GM12864 (cell line): ENCODE data around the gene ZIC2.

Experiments
- DNase-seq: peaks from one replicate; pipeline ENCODE4 v3.0.0-alpha.2; 2011; ENCODE audit warnings: low read depth
- H3K4me3 ChIP-seq: 2 replicates; pipeline ENCODE4 v1.5.1; 2011; ENCODE audit warnings: mild to moderate bottlenecking, low read depth, low read length, control low read depth
- TF ChIP-seq, protein P1 (sequence below): IDR thresholded peaks from 2 replicates; pipeline ENCODE4 v1.5.1; 2011; ENCODE audit warnings: low read depth, mild to moderate bottlenecking, moderate library complexity, low read length, control low read depth, inconsistent platforms; ENCODE audit errors: missing control alignments

Gene ZIC2

DNA sequence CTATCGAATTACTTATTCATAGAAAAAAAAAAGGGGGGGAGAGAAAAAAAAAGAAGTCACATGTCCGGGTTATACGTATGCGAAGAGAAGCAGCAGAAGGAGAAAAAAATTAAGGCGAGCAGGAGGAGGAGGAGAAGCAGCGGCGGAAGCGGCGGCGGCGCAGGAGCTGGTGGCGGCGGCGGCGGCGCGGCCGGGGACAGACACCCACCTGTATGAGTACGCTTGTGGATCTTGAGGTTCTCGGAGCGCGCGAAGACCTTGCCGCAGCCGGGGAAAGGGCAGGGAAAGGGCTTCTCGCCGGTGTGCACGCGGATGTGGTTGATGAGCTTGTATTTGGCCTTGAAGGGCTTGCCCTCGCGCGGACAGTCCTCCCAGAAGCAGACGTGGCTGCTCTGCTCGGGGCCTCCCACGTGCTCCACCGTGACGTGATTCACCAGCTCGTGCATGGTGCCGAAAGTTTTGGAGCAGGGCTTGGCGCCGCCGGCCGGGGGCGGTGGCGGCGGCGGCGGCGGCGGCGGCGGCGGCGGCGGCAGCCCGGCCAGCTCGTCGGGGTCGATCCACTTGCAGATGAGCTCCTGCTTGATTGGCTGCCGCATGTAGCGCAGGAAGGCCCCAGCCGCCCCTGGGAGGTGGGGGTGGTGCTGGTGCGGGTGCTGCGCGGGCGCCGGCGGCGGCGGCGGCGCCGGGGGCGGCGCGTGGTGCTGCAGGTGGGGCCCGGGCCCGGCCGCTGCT, 11.5 kb upstream of the ZIC2 start:
- no peak for DNase-seq
- H3K4me3 ChIP-seq = peak overlapping the region; percentile 15; the same call in 1 of the 2 replicates
- TF ChIP-seq, protein P1, sequence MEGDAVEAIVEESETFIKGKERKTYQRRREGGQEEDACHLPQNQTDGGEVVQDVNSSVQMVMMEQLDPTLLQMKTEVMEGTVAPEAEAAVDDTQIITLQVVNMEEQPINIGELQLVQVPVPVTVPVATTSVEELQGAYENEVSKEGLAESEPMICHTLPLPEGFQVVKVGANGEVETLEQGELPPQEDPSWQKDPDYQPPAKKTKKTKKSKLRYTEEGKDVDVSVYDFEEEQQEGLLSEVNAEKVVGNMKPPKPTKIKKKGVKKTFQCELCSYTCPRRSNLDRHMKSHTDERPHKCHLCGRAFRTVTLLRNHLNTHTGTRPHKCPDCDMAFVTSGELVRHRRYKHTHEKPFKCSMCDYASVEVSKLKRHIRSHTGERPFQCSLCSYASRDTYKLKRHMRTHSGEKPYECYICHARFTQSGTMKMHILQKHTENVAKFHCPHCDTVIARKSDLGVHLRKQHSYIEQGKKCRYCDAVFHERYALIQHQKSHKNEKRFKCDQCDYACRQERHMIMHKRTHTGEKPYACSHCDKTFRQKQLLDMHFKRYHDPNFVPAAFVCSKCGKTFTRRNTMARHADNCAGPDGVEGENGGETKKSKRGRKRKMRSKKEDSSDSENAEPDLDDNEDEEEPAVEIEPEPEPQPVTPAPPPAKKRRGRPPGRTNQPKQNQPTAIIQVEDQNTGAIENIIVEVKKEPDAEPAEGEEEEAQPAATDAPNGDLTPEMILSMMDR = no peak

DNA sequence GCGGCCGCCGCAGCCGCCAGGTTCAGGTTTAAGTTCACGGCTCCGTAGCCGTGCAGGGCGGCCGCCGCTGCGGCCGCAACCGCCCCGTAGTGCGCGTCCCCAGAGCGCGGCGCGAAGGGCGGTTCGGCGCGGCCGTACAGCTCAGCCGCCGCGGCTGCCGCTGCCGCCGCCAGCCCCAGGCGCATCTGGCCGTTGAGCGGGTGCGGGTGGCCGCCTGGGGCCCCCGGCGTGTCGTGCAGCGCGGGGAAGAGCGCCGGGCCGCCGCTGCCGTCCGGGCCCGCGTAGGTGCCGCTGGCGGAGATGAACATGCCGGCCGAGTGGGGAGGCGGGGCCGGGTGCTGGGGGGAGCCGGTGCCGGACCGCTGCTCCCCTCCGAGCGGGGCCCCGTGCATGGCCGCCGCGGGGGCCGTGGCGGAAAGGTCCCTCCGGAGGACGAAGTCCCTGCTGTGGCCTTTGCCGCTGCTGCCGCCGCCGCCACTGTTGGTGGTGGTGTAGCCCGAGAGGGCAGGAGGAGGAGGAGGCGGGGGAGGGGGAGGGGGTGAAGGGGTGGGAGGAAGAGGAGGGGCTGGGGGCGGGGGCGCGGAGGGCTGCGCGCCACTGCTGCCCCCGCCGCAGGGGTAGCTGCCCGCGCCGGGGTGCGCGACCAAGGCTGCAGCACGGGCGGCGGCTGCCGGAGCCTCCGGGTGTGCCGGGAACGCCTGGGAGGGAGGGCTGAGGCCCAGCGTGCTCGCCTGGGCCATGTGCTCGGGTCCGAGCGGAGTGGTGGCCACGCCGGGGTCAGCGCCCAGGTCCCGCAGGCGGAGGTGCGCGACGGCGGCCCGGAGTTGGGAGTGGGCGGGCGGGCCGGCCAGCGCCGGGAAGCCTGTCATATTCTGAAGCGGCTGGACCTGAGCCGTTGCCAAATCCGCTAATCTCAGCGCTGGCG, 10.7 kb upstream of the ZIC2 start:
- H3K4me3 ChIP-seq = peak overlapping the region; percentile 12; the same call in 1 of the 2 replicates
- no peak for DNase-seq
- TF ChIP-seq, protein P1 = no peak

DNA sequence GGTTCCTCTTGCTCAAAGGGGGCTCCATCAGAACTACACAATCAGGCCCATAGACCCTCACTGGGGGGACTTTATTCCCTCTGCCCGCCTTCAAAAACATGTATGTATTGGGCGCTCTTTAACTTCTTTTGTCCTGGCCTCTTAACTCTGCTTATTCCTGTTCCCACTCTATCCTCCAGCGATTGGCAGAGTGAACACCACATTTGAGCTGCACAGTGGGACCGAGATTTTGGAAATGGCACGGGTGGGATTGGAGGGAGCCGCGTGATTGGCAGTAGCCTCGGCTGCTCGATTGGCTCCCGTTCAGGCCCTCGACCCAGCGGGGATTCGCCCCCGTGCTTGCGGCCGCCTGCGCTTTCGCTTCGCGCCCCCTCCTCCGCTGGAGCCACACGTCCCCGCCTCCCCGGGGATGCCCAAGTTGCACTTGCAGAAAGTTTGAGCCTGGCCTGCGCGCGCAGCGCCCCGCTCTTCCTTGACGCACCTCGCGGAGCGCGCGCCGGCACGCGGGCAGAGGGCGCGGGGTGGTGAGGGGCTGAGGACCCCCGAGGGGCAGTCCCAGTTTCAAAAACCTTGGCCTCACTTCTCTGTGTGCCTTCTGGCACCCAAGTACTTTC, 9.9 kb upstream of the ZIC2 start, which contains the start of gene ZIC5:
Gene ZIC5 (minus strand): TSS at position 192 of the 614 bp plus-strand sequence. CDS start 164 bp downstream, at position 28.
- TF ChIP-seq, protein P1 = no peak
- DNase-seq = no peak
- peak within 1 kb of the TSS; percentile 12; the same call in 1 of the 2 replicates for H3K4me3 ChIP-seq

DNA sequence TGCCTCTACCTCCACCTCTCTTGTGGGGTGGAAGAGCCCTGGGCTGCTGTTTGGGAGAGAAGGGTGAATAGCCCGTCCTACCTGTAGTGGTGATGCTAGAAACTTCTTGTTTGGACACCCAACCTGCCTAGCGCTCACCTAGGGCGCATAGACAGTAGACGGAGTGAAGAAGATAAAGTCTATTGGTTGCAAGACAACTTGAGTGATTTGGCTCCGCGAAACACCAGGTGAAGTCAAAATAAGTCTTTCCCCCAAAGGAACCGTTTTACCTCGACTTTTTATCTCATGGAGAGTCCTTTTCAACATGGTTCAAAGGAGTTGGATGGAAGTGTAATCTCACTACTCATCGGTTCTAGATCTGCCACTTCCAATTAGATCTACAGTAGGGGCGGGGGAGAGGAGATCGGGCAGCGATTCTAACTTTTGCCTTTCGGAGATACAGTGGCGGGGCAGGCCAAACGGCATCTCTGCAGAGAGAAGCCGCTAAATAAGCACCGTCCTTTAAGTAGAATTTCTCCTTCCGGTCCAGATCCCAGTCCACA, 9.3 kb upstream of the ZIC2 start:
- no peak for DNase-seq
- no peak overlapping the region for H3K4me3 ChIP-seq
- TF ChIP-seq, protein P1 = no peak

DNA sequence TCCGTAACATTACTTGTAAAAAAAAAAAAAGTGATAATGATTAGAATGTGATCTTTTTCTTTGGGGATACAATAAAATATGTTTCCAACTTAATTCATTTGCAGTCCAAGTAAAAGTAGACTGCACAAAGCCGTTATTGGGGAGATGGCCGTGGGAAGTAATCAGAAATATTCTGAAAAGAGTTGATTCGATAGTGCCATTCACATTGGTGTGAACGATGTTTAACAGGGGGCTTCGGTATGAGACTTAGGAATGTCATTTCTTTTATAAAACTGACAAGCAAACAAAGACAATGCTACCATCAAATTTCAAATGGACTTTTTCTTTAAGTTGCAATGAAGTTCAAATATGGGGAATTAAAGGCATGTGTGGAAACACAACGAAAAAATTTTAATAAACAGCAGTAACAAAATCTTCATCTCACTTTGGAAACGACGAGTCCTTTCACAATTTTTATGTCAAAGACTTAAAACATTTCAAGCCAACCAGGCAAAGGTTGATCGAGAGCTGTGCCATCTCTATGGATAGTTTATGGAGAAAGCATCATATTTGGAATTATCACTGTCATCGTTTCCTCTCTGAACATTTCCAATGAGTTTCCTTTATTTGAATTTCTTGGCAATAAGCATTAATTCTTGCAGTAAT, 8.3 kb upstream of the ZIC2 start:
- TF ChIP-seq, protein P1 = no peak
- DNase-seq = no peak
- H3K4me3 ChIP-seq = no peak overlapping the region

DNA sequence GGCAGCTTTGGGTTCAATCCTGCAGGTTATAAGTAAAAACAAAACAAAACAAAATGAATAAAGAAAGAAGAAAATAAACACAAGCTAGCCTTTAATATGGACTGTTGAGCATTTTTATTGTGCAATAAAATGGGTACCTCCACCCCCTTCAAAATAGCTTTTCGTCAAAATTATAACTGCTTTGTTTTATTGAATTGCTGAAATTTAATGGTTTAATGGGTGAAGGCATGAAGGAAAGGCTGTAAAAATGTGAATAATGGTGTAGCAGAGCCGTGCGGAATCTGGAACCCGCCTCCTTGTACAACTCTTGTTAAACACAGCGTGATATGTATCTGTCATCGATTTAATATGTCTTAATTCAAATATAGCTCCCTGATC, 7.8 kb upstream of the ZIC2 start:
- TF ChIP-seq, protein P1 = no peak
- DNase-seq = no peak
- H3K4me3 ChIP-seq = no peak overlapping the region
